CD14-positive monocyte (primary cell): ENCODE data around the gene KDM2A. TPM values are rescaled to one million over a fixed set of nuclear protein-coding genes. Genes with fewer than 3 reads are reported as not detected.

ENCODE experiments used
- DNase-seq, 3 donors: peaks; one replicate each; pipeline ENCODE4 v3.0.0-alpha.2; 2011 to 2022
- H2AFZ ChIP-seq: 2 replicates; pipeline ENCODE4 v1.6.0; 2012; ENCODE audit warnings: mild to moderate bottlenecking, low read depth, low read length, inconsistent platforms; ENCODE audit not compliant: insufficient read depth, poor library complexity, severe bottlenecking
- H3K27ac ChIP-seq, 2 donors: 1 replicate in 1 of 2; 2 replicates in 1 of 2; pipeline ENCODE4 v1.5.1; 2012 to 2013; ENCODE audit warnings: low read length in 2 of 2, control low read depth in 1 of 2, inconsistent platforms in 1 of 2, low read depth in 1 of 2, mild to moderate bottlenecking in 1 of 2
- H3K27me3 ChIP-seq, 2 donors: one replicate each; pipeline versions ENCODE4 v1.6.0 to v1.6.1; 2011 to 2013; ENCODE audit warnings: low read length in 2 of 2; ENCODE audit not compliant: control insufficient read depth in 2 of 2, insufficient read depth in 2 of 2
- H3K36me3 ChIP-seq, 2 donors: replicated peaks in 1 of 2; 1 replicate in 1 of 2; 2 replicates in 1 of 2; pipeline versions ENCODE4 v1.5.1 to v1.6.1; 2012 to 2013; ENCODE audit warnings: low read length in 2 of 2, control low read depth in 1 of 2, inconsistent platforms in 1 of 2, mild to moderate bottlenecking in 1 of 2; ENCODE audit not compliant: insufficient read depth in 2 of 2, control insufficient read depth in 1 of 2
- H3K4me1 ChIP-seq, 2 donors: 1 replicate in 1 of 2; 2 replicates in 1 of 2; pipeline versions ENCODE4 v1.5.1 to v1.6.1; 2012 to 2013; ENCODE audit warnings: low read length in 2 of 2, control low read depth in 1 of 2, inconsistent platforms in 1 of 2, mild to moderate bottlenecking in 1 of 2, moderate library complexity in 1 of 2; ENCODE audit not compliant: insufficient read depth in 2 of 2, control insufficient read depth in 1 of 2
- H3K4me2 ChIP-seq: replicated peaks from 2 replicates; pipeline ENCODE3; 2012; ENCODE audit warnings: low read length, moderate library complexity, mild to moderate bottlenecking; ENCODE audit not compliant: poor library complexity, severe bottlenecking; ENCODE audit errors: extremely low read depth
- H3K4me3 ChIP-seq, 3 experiments: fragments of 200-600 bp in 1 of 3; sonication (generic) in 1 of 3; replicated peaks in 1 of 3; 1 replicate in 2 of 3; 2 replicates in 1 of 3; pipeline ENCODE4 v1.5.1; 2011 to 2013; ENCODE audit warnings: low read length in 3 of 3, mild to moderate bottlenecking in 3 of 3, control low read depth in 2 of 3, low read depth in 2 of 3, inconsistent platforms in 1 of 3, moderate library complexity in 1 of 3
- H3K79me2 ChIP-seq: 2 replicates; pipeline ENCODE4 v1.6.0; 2012; ENCODE audit warnings: mild to moderate bottlenecking, control low read depth, inconsistent platforms, low read length, moderate library complexity; ENCODE audit not compliant: insufficient read depth
- H3K9ac ChIP-seq: 2 replicates; pipeline ENCODE4 v1.6.0; 2017; ENCODE audit warnings: low read length, mild to moderate bottlenecking; ENCODE audit not compliant: insufficient read depth, poor library complexity, severe bottlenecking
- H3K9me3 ChIP-seq, 2 donors: replicated peaks in 1 of 2; 1 replicate in 1 of 2; 2 replicates in 1 of 2; pipeline versions ENCODE4 v1.5.1 to v1.6.1; 2012 to 2013; ENCODE audit warnings: low read length in 2 of 2, control low read depth in 1 of 2; ENCODE audit not compliant: control insufficient read depth in 1 of 2, insufficient read depth in 1 of 2
- H4K20me1 ChIP-seq: 2 replicates; pipeline ENCODE4 v1.6.0; 2012; ENCODE audit warnings: mild to moderate bottlenecking, low read length, control low read depth, moderate library complexity; ENCODE audit not compliant: insufficient read depth
- H3K27ac Mint-ChIP-seq, 7 donors: one replicate each; pipeline ENCODE4 v1.8.0; 2020; ENCODE audit warnings: mild to moderate bottlenecking in 7 of 7, mixed read lengths in 7 of 7, moderate library complexity in 6 of 7, inconsistent platforms in 2 of 7
- H3K27me3 Mint-ChIP-seq, 3 donors: one replicate each; pipeline ENCODE4 v1.8.0; 2021 to 2022; ENCODE audit warnings: low read depth in 3 of 3, mild to moderate bottlenecking in 3 of 3, mixed read lengths in 3 of 3, moderate library complexity in 3 of 3, inconsistent platforms in 1 of 3
- H3K36me3 Mint-ChIP-seq, 2 donors: one replicate each; pipeline ENCODE4 v1.8.0; 2020; ENCODE audit warnings: mixed read lengths in 2 of 2, inconsistent platforms in 1 of 2, mild to moderate bottlenecking in 1 of 2
- H3K4me1 Mint-ChIP-seq: one replicate; pipeline ENCODE4 v1.8.0; 2020; ENCODE audit warnings: mild to moderate bottlenecking, mixed read lengths
- H3K4me3 Mint-ChIP-seq, 2 donors: one replicate each; pipeline ENCODE4 v1.8.0; 2020; ENCODE audit warnings: mild to moderate bottlenecking in 2 of 2, mixed read lengths in 2 of 2, moderate library complexity in 1 of 2
- H3K9me3 Mint-ChIP-seq, 7 donors: one replicate each; pipeline ENCODE4 v1.8.0; 2020 to 2022; ENCODE audit warnings: mixed read lengths in 7 of 7, mild to moderate bottlenecking in 6 of 7, moderate library complexity in 6 of 7, inconsistent platforms in 2 of 7
- WGBS: methylation state at CpG from one replicate; pipeline ENCODE4 v1.1.5; 2013; ENCODE audit warnings: missing lambda C conversion rate; ENCODE audit not compliant: insufficient coverage; 5-methylcytosine and 5-hydroxymethylcytosine counted together
- intact Hi-C, 2 donors: fragments of 100-400 bp; cut with micrococcal nuclease; formaldehyde crosslinking; loops; one replicate each; pipeline versions ENCODE4 v1.15.0 to v1.15.1; 2023
- polyA plus RNA-seq, 3 donors: library from polyadenylated mRNA; depleted of rRNA in 1 of 3; unstranded in 2 of 3; stranded (reverse) in 1 of 3; fragments of 300-500 nt in 2 of 3; fragments of >200 nt in 1 of 3; fragmentation: Illumina TruSeq in 2 of 3; gene quantifications; 1 replicate in 2 of 3; 2 replicates in 1 of 3; pipeline ENCODE4 v1.2.3, GENCODE V29; 2012 to 2021
- TF ChIP-seq, protein P1 (sequence below): fragments of 200-600 bp; IDR thresholded peaks from one replicate; pipeline ENCODE4 v1.8.0; 2022; ENCODE audit warnings: antibody characterized with exemption, mild to moderate bottlenecking

Gene KDM2A
- polyA plus RNA-seq, 3 donors: 2.6 to 98.9 (median 3.9) TPM

DNA sequence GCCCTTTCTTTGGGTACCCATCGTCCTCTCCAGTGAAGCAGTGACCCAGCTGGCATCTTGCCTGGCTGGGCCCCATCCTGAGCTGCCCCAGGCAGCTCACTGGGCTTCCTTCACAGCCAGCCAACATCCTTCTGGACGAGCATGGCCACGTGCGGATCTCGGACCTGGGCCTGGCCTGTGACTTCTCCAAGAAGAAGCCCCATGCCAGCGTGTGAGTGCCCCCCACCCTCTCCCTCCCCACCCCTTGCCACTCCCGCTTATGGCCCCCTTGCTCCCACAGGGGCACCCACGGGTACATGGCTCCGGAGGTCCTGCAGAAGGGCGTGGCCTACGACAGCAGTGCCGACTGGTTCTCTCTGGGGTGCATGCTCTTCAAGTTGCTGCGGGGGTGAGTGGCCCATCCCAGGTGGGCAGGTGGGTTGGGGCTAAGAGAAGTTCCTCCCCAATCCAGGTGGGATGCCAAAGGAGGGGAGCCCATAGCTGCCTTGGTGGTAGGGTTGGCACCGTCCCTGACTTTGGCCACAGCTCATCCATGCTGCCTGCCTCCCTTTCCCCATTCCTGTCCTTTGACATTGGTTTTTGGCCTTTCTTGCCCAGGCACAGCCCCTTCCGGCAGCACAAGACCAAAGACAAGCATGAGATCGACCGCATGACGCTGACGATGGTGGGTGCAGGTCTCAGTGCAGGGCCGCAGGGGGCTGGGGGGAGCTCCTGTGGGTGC lies 163.3 kb downstream of the KDM2A start:
- Histone ChIP-seq H3K4me1 (peaks cover 100% of the 10 kb centered on the region in 2 donors), H3K36me3 (peaks cover 80 to 87% of the 10 kb centered on the region in 2 donors), H2AFZ (no peak overlapping the region), H3K27ac (peak overlapping the region; percentile 92 to 99), H3K9me3 (no peaks in the 10 kb centered on the region), H4K20me1 (peaks cover 3% of the 10 kb centered on the region), H3K9ac (no peak overlapping the region), H3K4me2 (peak overlapping the region; percentile 80), H3K4me3 (peak overlapping the region in 1 of 3 experiments; percentile 83), H3K79me2 (peaks cover 98% of the 10 kb centered on the region), H3K27me3 (no peaks in the 10 kb centered on the region)
- TF ChIP-seq, protein P1, sequence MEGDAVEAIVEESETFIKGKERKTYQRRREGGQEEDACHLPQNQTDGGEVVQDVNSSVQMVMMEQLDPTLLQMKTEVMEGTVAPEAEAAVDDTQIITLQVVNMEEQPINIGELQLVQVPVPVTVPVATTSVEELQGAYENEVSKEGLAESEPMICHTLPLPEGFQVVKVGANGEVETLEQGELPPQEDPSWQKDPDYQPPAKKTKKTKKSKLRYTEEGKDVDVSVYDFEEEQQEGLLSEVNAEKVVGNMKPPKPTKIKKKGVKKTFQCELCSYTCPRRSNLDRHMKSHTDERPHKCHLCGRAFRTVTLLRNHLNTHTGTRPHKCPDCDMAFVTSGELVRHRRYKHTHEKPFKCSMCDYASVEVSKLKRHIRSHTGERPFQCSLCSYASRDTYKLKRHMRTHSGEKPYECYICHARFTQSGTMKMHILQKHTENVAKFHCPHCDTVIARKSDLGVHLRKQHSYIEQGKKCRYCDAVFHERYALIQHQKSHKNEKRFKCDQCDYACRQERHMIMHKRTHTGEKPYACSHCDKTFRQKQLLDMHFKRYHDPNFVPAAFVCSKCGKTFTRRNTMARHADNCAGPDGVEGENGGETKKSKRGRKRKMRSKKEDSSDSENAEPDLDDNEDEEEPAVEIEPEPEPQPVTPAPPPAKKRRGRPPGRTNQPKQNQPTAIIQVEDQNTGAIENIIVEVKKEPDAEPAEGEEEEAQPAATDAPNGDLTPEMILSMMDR: no peak
- peak overlapping the region; percentile 11 to 50 for H3K4me3 Mint-ChIP-seq
- H3K36me3 Mint-ChIP-seq: peaks cover 70 to 93% of the 10 kb centered on the region in 2 donors
- WGBS: 55% methylated on average over 18 of the region's 20 CpGs
- intact Hi-C loops: no loop called here
- H3K9me3 Mint-ChIP-seq: peaks cover 0 to 2% (median 0%) of the 10 kb centered on the region in 7 donors
- peak overlapping the region; percentile 91 to 95 (median 94) for H3K27ac Mint-ChIP-seq
- peaks cover 93% of the 10 kb centered on the region for H3K4me1 Mint-ChIP-seq
- peaks cover 0 to 9% (median 4%) of the 10 kb centered on the region in 3 donors for H3K27me3 Mint-ChIP-seq
- no peak for DNase-seq

DNA sequence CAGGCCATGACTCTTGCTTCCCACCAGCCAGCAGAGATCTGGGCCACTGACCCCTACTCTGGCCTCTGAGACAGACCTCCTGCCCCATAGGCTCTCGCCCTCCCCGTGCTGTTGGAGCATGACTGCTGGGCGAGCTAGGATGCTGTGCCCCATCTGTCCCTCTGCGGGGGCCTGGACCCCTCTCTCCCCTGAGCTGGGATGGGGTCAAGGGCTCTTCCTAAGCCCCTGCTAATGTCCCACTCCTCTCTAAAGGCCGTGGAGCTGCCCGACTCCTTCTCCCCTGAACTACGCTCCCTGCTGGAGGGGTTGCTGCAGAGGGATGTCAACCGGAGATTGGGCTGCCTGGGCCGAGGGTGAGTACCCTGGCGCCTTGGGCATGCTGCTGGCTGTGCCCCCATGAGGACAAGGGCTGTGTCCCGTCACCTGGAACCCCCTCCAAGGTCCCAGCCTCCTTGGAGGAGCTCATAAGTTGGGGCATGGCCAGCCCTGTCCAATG lies 163.9 kb downstream of the KDM2A start:
- Histone ChIP-seq H3K79me2 (peaks cover 98% of the 10 kb centered on the region), H4K20me1 (peaks cover 3% of the 10 kb centered on the region), H3K4me2 (peak overlapping the region; percentile 80), H3K9me3 (no peaks in the 10 kb centered on the region), H3K36me3 (peaks cover 80 to 86% of the 10 kb centered on the region in 2 donors), H3K4me1 (peaks cover 100% of the 10 kb centered on the region in 2 donors), H3K9ac (peak overlapping the region; percentile 35), H3K27ac (peak overlapping the region; percentile 92 to 99), H3K27me3 (no peaks in the 10 kb centered on the region), H2AFZ (no peak overlapping the region), H3K4me3 (peak overlapping the region in 1 of 3 experiments; percentile 83)
- Mint-ChIP-seq H3K4me1 (peaks cover 93% of the 10 kb centered on the region), H3K27ac (peak overlapping the region; percentile 91 to 95 (median 94)), H3K9me3 (peaks cover 0 to 2% (median 0%) of the 10 kb centered on the region in 7 donors), H3K36me3 (peaks cover 73 to 95% of the 10 kb centered on the region in 2 donors), H3K27me3 (peaks cover 0 to 10% (median 4%) of the 10 kb centered on the region in 3 donors), H3K4me3 (peak overlapping the region; percentile 46 to 80)
- TF ChIP-seq, protein P1: no peak
- WGBS: 32% methylated on average over 4 of the region's 11 CpGs
- no peak for DNase-seq
- intact Hi-C loops: no loop called here
